GM21423 (cell line): ENCODE data around the gene ARHGAP21.

ENCODE experiments used
- ATAC-seq: cut with Tn5 transposase; IDR thresholded peaks from one replicate; pipeline ENCODE4 v1.9.1; 2021; ENCODE audit warnings: mild to moderate bottlenecking, moderate library complexity; ENCODE audit not compliant: unreplicated experiment

Gene ARHGAP21

DNA sequence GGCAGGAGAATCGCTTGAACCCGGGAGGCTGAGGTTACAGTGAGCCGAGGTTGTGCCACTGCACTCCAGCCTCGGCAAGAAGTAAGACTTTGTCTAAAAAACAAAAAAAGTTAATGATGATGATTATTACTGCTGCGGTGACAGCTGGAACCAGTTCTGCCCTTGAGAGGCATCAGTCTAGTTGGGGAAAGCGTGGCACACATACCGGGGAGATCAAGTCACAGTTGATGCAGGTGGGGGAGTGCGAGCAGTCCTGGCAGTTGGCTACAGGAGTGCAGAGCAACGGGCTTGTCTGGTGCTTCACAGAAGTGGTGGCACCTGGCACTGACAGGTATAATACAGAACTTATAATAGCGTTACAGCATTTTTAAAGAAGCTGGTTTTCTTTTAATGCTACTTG is 173.0 kb downstream of the ARHGAP21 start:
- ATAC-seq = no peak

DNA sequence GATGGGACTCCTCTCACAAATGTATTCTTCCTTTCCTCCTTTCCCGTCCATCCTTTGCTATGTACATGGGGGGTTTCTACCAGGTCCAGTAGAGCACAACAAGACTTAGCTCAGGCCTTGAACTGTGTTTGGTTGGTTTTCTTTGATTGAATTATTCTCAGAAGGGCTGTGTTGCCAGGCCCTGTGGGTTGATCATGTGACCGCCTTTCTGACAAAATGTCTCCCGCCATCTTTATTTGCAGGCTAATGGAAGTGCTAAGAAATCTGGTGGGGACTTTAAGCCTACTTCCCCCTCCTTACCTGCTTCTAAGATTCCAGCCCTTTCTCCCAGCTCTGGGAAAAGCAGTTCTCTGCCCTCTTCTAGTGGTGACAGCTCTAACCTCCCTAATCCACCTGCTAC is 178.1 kb downstream of the ARHGAP21 start:
- no peak for ATAC-seq

DNA sequence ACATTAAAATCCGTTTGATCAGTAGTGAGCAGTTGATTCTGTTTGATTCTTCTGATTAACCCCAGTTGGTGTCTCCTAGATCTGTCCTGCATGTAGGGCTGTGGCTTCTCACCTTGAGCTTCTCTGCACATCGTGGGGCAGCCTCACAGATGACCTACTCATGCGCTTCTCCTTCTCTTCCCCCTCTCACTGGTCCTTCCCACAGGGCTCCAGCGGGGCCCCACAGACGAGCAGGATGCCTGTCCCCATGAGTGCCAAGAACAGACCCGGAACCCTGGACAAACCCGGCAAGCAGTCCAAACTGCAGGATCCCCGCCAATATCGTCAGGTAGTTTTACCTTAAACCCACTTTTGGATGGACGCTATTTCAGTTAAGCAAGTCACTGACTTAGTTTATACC is 178.9 kb downstream of the ARHGAP21 start:
- no peak for ATAC-seq

DNA sequence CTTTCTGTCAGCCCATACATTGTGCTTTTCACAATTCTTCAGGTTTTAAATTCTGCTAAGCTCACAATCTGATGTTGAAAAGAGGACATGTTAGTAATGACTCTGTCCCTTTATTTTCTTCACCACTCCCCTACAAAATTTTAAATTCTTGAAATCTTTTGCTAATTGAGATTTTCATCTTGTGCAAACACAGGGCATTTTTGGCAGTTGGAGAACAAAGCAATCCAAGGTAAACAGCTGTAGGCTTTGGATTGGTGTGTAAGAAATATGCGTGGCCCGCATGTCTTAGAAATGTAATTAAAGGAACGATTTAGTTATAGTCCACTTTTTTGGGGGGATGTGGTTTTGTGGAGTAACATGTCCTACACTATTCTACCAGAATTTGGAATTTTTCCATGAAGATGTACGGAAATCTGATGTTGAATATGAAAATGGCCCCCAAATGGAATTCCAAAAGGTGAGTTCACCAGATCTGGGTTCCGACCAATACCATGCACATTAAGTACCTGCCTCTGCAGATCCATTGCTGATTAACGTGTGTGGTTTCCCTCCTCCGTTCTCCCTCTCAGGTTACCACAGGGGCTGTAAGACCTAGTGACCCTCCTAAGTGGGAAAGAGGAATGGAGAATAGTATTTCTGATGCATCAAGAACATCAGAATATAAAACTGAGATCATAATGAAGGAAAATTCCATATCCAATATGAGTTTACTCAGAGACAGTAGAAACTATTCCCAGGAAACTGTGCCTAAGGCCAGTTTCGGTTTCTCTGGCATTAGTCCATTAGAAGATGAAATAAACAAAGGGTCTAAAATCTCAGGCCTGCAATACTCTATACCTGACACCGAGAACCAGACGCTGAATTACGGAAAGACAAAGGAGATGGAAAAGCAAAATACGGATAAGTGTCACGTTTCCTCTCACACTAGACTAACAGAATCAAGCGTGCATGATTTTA is 181.1 kb downstream of the ARHGAP21 start:
- no peak for ATAC-seq

DNA sequence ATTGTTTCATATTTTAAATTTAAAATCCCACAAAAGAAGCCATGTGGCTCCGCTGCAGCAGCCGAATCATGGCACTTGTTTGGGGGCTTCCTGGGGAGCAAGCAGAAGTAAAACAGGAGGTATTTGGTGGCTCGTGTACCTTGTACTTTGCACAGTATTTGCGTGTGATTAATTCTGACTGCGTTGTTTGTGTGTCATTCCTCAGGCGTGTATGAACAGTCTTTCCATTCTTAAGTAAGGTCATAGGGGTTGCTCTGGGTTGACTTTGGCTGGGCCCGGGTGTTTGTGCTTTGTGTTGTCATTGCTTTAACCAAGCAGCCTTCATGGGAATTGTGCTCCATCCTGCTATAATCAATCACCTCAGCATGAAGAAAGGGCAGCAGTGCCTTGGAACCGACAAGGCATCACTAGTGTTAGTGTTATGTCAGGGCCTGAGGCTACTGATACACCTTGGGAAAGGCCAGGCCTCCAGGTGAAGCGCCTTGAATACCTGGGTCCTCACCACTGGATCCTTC is 182.4 kb downstream of the ARHGAP21 start:
- no peak for ATAC-seq

DNA sequence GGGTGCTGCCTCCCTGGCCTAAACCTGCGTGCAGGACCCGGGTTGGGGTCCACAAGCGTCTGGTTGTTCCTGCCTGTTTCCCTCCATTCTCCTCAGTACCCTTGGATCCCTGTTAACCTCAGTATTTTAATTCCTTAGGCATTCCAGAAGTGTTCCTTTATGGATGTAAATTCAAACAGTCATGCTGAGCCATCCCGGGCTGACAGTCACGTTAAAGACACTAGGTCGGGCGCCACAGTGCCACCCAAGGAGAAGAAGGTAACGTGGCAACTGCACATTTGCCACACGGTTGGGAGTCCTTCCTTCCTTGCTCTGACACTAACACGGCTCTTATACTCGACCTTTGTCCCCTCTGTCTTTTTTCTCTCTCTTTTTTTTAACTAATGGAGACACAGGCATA is 187.1 kb downstream of the ARHGAP21 start:
- no peak for ATAC-seq

DNA sequence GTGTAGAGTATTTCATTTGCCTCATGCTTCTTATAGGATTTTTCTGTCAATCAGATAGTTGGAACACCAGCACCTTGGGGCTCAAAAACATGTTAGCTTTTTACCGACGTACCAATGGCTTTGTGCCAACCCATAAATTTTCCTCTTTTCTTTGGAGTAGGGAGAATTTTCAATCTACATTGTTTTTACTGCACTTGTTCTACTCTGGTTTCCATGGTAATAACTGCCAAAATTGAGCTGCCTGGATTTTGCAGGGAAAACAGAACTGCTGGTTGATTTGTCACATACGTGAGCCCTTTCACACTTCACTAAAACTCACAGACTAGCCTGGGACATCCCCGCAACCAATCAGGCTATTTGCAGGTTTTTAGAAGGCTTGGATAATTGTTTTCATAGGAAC is 189.7 kb downstream of the ARHGAP21 start:
- ATAC-seq = no peak
